LNCaP clone FGC (cell line): ENCODE measurements around the gene COL21A1.

Experiments
- DNase-seq: peaks from one replicate; pipeline ENCODE4 v3.0.0-alpha.2; 2011; ENCODE audit warnings: low read depth
- H3K4me3 ChIP-seq: 2 replicates; pipeline ENCODE4 v1.5.1; 2011; ENCODE audit warnings: mild to moderate bottlenecking, low read depth, low read length, control low read depth
- CTCF ChIP-seq: IDR thresholded peaks from 2 replicates; pipeline ENCODE4 v1.5.1; 2012; ENCODE audit warnings: mild to moderate bottlenecking; ENCODE audit not compliant: control insufficient read depth, insufficient read depth; ENCODE audit errors: extremely low read depth

COL21A1 gene

GRCh38 chr6:56156643-56157042, 90.7 kb downstream of the COL21A1 start:
- H3K4me3 ChIP-seq = no peak overlapping the region
- TF ChIP-seq CTCF = no peak
- DNase-seq = no peak

- TF ChIP-seq CTCF = no peak
- peak; percentile 31 for DNase-seq
- no peak overlapping the region for H3K4me3 ChIP-seq
Observed at GRCh38 chr6:56155634-56156141, 91.7 kb downstream of the COL21A1 start.

GRCh38 chr6:56154076-56154475, 93.3 kb downstream of the COL21A1 start:
- no peak for TF ChIP-seq CTCF
- no peak overlapping the region for H3K4me3 ChIP-seq
- no peak for DNase-seq

- TF ChIP-seq CTCF = no peak
- no peak overlapping the region for H3K4me3 ChIP-seq
- DNase-seq = no peak
Observed at GRCh38 chr6:56152611-56153010, 94.8 kb downstream of the COL21A1 start.

- H3K4me3 ChIP-seq = no peak overlapping the region
- no peak for TF ChIP-seq CTCF
- no peak for DNase-seq
Observed at GRCh38 chr6:56151609-56152224, 95.7 kb downstream of the COL21A1 start.

- no peak for DNase-seq
- H3K4me3 ChIP-seq = no peak overlapping the region
- no peak for TF ChIP-seq CTCF
Observed at GRCh38 chr6:56148488-56149186, 98.7 kb downstream of the COL21A1 start.
